GM21381 (cell line): ENCODE measurements around the gene FIZ1.

Source experiments
- ATAC-seq: cut with Tn5 transposase; IDR thresholded peaks from one replicate; pipeline ENCODE4 v1.9.1; 2021; ENCODE audit warnings: mild to moderate bottlenecking, moderate library complexity; ENCODE audit not compliant: unreplicated experiment

Gene FIZ1, protein sequence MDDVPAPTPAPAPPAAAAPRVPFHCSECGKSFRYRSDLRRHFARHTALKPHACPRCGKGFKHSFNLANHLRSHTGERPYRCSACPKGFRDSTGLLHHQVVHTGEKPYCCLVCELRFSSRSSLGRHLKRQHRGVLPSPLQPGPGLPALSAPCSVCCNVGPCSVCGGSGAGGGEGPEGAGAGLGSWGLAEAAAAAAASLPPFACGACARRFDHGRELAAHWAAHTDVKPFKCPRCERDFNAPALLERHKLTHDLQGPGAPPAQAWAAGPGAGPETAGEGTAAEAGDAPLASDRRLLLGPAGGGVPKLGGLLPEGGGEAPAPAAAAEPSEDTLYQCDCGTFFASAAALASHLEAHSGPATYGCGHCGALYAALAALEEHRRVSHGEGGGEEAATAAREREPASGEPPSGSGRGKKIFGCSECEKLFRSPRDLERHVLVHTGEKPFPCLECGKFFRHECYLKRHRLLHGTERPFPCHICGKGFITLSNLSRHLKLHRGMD

GRCh38 chr19:55599468-55599841, at the start of gene FIZ1:
Gene FIZ1, minus strand, starts transcription at chr19:55599517. Its CDS starts 1,652 bp downstream, at chr19:55597865.
- ATAC-seq, result peak; percentile 52

DNA sequence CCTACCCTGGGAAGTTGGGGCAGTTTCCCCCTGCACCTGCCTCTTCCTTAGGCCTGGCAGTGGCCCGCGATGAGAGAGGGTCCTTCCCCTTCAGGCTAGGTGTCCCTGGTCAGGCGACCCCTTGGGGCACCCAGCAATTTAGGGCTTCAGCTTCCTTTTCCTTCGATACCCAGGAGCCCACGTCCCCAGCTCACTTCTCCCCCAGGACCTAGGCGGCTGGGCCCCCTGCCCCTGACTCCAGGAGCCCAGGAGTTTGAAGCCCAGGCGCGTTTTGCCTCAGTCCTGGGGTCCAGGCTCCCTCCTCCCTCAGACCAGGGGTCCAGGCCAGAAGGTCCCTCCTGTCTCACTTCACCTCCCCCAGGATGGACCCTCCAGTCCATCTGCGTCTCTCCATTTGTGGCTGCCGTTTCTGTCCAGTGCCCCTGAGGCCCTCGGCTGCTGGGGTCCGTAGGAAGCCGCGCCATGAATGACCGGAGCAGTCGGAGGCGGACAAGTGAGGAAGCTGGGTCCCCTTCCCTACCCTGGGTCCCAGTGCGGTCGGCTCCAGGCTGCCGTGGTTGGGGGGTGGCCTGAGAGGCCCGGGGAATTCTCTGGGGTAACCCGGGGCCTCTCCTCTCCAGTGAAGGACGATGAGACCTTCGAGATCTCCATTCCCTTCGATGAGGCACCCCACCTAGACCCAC, 49.4 kb upstream of the FIZ1 start:
- ATAC-seq, result no peak

DNA sequence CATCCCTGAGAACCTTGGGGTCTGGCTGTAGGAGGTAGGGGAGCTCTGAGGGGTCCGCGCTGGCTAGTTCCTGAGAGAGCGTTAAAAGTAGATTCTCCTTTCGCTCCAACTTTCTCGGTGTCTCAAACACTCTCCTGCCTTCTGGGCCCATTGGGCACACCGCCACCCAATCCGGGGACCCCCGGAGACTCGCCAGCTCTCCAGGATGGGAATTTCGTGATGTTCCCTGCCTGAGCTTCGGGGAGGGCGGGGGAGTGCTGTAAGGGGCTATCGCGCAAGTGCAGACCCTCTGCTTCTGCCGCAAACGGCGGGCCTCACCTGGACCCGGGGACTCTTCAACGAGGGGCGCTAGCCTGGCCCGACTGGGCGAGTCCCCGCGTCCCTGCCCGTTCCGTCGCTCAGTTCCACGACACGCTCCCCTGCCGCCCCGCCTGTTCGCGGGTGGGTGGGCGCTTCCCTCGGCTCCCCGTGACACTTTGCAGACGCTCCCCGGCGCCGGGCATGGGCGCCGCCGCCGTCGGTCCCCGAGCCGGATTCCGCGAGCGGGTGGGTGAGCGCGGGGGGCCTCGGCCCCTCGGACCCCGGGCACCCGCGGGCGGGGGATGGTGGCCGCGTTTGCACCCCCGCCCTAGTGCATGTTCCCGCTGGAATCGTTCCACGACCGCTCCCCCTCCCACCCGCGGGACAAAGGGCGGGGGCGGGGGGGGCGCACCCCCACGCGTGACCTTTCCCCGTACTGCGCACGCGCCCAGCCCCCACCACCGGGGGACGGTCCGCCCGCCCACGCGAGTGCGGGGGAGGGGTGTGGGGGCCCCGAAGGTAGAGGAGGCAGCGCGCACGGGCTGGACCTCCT, 48.6 kb upstream of the FIZ1 start, which contains the start of gene CCDC106:
CCDC106 (plus strand) TSS at position 481 of the 853 bp plus-strand sequence. CDS start 835 bp downstream, outside the sequence.
- ATAC-seq, result peak; percentile 34

GRCh38 chr19:55646889-55647731, 47.8 kb upstream of the FIZ1 start:
- no peak for ATAC-seq

DNA sequence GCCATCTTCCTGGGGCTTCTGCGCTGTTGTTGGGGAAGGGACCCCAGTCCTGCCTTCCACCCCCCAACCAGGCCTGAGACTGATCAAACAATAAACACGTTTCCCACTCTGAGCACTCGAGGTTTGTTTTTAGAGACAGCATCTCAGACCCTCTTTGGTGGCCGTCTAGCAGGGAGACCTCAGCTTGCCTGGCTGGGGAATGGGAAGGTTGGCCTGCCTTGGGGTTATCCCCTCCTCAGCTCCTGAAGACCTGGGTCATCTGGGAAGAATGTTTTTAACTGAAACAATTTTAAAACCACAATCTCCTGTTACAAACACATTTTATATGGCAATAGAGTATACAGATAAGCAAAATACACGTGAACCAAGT, 46.2 kb upstream of the FIZ1 start:
- ATAC-seq, result no peak

- ATAC-seq, result no peak
Observed at GRCh38 chr19:55644842-55645511, 45.7 kb upstream of the FIZ1 start.

DNA sequence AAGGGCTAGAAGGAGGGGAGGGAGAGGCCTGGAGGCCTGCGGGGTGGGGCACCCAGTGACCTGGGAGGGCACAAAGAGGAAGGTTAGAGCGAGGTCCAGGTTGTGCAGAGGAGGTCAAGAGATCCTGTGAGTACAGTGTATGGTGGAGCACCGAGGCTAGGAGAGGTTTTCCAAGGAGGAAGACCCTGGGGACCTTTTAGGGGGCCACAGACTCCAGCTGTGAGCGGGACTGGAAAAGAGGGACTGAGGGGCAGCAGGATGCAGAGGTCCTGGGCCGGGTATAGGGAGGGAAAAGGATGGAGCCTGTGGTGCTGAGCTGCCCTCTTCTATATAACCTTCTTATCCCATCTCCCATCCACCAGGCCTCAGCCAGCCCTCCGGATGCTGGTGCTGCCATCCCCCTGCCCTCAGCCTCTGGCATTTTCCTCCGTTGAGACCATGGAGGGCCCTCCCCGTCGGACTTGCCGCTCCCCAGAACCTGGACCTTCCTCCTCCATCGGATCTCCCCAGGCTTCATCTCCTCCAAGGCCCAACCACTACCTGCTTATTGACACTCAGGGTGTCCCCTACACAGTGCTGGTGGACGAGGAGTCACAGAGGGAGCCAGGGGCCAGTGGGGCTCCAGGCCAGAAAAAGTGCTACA, 45.0 kb upstream of the FIZ1 start:
- no peak for ATAC-seq

- no peak for ATAC-seq
Observed at GRCh38 chr19:55643887-55644176, 44.5 kb upstream of the FIZ1 start.

- no peak for ATAC-seq
Observed at GRCh38 chr19:55643003-55643886, 43.9 kb upstream of the FIZ1 start, which contains the start of gene ZNF581. Gene ZNF581, plus strand, starts transcription at chr19:55643649. Its CDS starts 923 bp downstream, at chr19:55644572.

GRCh38 chr19:55642153-55643002, 43.1 kb upstream of the FIZ1 start:
- ATAC-seq, result no peak

GRCh38 chr19:55641426-55642152, 42.3 kb upstream of the FIZ1 start:
- ATAC-seq, result no peak

DNA sequence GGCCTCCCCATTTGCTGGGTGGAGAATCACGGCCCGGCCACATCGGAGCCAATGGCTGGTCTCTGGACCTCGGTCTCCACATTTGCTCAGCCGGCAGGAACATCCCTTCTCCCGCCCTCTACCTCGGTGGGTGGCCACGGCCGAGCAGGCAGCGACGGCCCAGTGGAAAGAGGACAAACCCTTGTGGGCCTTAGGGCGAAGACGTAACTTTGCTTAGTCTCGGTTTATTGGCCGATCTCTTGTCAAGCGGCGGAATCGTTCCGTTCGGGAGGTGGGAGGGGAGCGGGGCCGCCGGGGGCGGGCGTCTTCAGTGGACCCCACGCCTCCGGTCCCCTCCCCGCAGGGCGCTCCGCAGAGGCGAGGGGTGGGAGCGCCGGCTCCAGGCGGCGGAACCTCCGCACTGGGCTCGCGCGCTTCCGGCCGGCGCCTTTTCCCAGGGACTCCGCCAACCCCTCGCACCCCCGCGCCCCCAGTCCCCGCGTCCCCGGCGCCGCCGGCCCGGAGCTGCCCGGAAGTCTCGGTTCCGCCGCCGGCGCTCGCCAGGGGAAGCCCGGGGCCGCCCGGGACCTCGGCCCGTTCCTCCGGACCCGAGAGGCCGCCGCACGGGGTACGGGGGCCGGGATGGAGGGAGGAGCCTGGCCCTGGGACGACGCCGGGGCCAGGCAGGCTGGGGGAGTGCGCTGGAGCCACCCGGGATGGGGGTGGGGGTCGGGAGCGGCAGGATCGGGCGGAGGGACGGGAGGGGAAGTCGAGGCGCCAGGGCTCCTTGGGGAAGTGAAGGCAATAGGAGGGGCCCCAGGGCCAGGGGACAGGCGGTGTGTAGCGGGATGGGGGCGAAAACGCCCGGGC, 41.5 kb upstream of the FIZ1 start, which contains the start of gene ZNF580:
ZNF580 (plus strand) TSS at position 426 of the 849 bp plus-strand sequence. CDS start 1,507 bp downstream, outside the sequence.
- peak; percentile 38 for ATAC-seq

GRCh38 chr19:55640043-55640576, 40.8 kb upstream of the FIZ1 start:
- ATAC-seq, result no peak

GRCh38 chr19:55638864-55639359, 39.6 kb upstream of the FIZ1 start:
- no peak for ATAC-seq

DNA sequence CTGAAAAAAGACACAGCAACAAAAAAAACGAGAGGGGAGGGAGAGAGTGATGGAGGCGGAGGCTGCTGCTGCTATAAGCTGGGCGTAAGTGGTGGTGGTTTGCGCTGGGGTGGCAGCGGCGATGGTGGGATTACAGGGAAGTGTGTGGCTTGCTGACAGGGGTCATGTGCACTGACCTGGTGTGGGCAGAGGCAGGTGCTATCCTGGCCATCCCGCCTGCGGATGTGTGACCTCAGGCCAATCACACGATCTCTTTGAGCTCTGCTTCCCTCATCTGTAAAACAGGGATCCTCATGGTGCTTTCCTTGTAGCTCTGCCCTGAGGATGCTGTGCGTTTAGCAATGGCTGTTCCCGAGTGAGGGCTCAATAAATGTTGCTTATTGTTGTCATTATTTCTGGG, 38.2 kb upstream of the FIZ1 start:
- no peak for ATAC-seq
